Gastrocnemius medialis (tissue), 4 donors: ENCODE results near the gene IL21.

Experiments used
- CTCF ChIP-seq, 5 experiments: fragments of 450-650 bp in 3 of 5; fragments of 200-600 bp in 2 of 5; sonication (generic) in 2 of 5; IDR thresholded peaks in 4 of 5; conservative IDR thresholded peaks in 1 of 5; 1 replicate in 4 of 5; 2 replicates in 1 of 5; pipeline ENCODE4 v1.5.1; 2016 to 2019; ENCODE audit warnings: antibody characterized with exemption in 5 of 5, mild to moderate bottlenecking in 3 of 5, moderate library complexity in 3 of 5
- POLR2A ChIP-seq, 2 donors: fragments of 450-650 bp; IDR thresholded peaks; one replicate each; pipeline ENCODE4 v1.6.1; 2017; ENCODE audit warnings: antibody characterized with exemption in 2 of 2, mild to moderate bottlenecking in 2 of 2, moderate library complexity in 2 of 2

- TF ChIP-seq POLR2A (IDR thresholded peaks at IDR 0.05), result no peak
- TF ChIP-seq CTCF (IDR thresholded peaks at IDR 0.05 in 4 of 5, conservative IDR thresholded peaks at IDR 0.05 in 1 of 5), result no peak
These were observed 14.3 kb upstream of the IL21 start for GRCh38 chr4:122635205-122635604.
